NT2/D1 (cell line): Measurements from ENCODE around the gene CCL17.

Experiments used
- DNase-seq: peaks from one replicate; pipeline ENCODE4 v3.0.0-alpha.2; 2011; ENCODE audit warnings: low read depth, low spot score
- H3K27me3 ChIP-seq: 2 replicates; pipeline ENCODE4 v1.6.0; 2011; ENCODE audit warnings: mild to moderate bottlenecking; ENCODE audit not compliant: insufficient read length, insufficient read depth
- H3K36me3 ChIP-seq: 2 replicates; pipeline ENCODE4 v1.6.1; 2011; ENCODE audit warnings: mild to moderate bottlenecking, low read length, mixed read lengths; ENCODE audit not compliant: insufficient read depth, insufficient read length
- H3K4me1 ChIP-seq: 2 replicates; pipeline ENCODE4 v1.5.1; 2011; ENCODE audit not compliant: insufficient read depth, insufficient read length
- H3K4me3 ChIP-seq: 2 replicates; pipeline ENCODE4 v1.5.1; 2011; ENCODE audit warnings: low read depth; ENCODE audit not compliant: insufficient read length
- H3K9ac ChIP-seq: 2 replicates; pipeline ENCODE4 v1.6.0; 2011; ENCODE audit warnings: low read depth; ENCODE audit not compliant: insufficient read length
- H3K9me3 ChIP-seq: 2 replicates; pipeline ENCODE4 v1.5.1; 2011; ENCODE audit warnings: mild to moderate bottlenecking, low read length; ENCODE audit not compliant: insufficient read depth
- SUZ12 ChIP-seq: IDR thresholded peaks from 2 replicates; pipeline ENCODE4 v1.6.1; 2011; ENCODE audit not compliant: insufficient read length, insufficient read depth; ENCODE audit errors: extremely low read depth
- YY1 ChIP-seq: IDR thresholded peaks from 2 replicates; pipeline ENCODE4 v1.6.1; 2011; ENCODE audit not compliant: insufficient read length, insufficient read depth
- ZNF274 ChIP-seq: IDR thresholded peaks from 2 replicates; pipeline ENCODE4 v1.6.1; 2011; ENCODE audit warnings: mild to moderate bottlenecking, low read depth, low read length

Gene CCL17

DNA sequence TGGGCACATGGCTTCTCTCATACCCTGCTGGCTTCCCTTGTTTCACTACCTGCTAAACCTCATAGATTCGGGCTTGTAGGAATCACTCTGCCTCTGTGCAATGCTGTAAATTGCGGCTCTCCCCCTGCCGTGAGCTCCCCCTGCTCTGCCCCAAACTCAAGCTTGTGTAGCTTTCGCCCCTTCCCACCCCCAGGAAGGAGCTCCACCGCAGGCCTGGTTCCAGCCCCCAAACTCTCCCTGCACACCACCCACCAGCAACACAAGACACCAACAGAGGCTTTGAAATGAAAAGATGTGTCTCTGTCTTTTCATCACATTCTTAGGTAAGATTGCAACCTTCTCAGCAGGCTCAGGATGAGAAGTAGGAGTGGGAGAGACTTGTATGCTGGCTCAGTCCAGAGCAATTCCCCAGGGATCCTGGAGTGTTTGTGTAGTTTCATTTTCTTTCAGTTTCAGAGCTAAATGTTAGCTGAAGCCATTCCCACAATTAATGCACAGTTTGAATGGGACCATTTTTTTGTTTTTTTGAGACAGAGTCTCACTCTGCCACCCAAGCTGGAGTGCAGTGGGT lies 18.1 kb upstream of the CCL17 start:
- H3K9me3 ChIP-seq: no peaks in the 10 kb centered on the region
- peaks cover 17% of the 10 kb centered on the region for H3K4me1 ChIP-seq
- no peak overlapping the region for H3K4me3 ChIP-seq
- H3K9ac ChIP-seq: no peak overlapping the region
- no peak for TF ChIP-seq ZNF274
- no peak for TF ChIP-seq SUZ12
- no peak for TF ChIP-seq YY1
- DNase-seq: no peak
- peaks cover 18% of the 10 kb centered on the region for H3K36me3 ChIP-seq
- H3K27me3 ChIP-seq: no peaks in the 10 kb centered on the region

DNA sequence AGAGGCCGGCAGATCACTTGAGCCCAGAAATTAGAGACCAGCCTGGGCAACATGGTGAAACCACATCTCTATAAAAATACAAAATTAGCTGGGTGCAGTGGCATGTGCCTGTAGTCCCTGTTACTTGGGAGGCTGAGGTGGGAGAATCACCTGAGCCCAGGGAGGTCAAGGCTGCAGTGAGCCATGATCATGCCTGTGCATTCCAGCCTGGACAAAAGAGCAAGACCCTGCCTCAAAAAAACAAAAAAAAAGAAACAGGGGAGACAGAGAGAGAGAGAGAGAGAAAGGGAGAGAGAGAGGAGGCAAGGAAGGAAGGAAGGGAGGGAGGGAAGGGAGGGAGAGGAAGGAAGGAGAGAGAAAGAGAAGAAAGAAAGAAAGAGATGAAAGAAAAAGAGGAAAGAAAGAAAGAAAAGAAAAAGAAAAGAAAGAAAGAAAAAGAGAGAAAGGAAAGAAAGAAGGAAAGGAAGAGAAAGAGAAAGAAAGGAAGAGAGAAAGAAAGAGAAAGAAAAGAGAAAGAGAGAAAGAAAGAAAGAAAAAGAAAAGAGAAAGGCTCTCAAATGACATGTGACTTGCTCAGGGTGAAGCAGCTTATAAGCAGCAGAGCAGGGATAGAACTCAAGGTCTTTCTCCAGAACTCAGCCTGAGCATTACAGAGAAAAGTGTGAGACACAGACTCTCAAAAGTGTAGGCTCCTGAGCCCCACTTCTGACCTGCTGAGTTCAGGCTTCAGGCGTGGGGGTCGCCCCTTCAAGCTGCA lies 16.8 kb upstream of the CCL17 start:
- TF ChIP-seq SUZ12 (no peak), ZNF274 (no peak)
- H3K36me3 ChIP-seq: peaks cover 8% of the 10 kb centered on the region
- no peak overlapping the region for H3K9ac ChIP-seq
- H3K4me1 ChIP-seq: peaks cover 17% of the 10 kb centered on the region
- no peaks in the 10 kb centered on the region for H3K27me3 ChIP-seq
- H3K4me3 ChIP-seq: no peak overlapping the region
- no peaks in the 10 kb centered on the region for H3K9me3 ChIP-seq
- DNase-seq: no peak

DNA sequence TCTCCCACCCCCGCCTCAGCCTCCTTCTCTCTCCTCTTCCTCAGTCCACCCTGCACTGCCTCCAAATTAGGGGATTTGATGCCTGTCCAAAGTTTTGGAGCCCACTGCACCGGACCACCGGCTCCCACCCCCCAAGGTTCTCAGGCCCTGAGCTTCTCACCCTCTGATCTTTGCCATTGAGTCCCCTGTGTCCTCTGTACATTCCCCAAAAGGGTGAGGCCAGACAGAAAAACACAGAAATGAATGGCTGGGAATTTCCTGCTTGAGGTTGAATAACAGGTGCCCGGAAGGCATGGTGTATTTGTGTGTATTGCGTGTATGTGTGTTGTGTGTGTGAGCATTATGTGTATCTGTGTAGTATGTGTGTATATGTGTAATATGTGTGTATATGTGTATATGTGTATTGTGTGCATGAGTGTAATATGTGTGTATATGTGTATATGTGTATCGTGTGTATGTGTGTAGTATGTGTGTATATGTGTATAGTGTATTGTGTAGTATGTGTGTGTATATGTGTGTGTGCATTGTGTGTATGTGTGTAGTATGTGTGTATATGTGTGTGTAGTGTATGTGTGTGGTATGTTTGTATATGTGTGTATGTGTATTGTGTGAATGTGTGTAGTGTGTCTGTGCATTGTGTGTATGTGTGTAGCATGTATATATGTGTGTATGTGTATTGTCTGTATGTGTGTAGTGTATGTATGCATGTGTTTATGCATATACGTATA lies 16.0 kb upstream of the CCL17 start:
- Histone ChIP-seq H3K36me3 (peaks cover under 1% of the 10 kb centered on the region), H3K27me3 (no peaks in the 10 kb centered on the region), H3K9me3 (no peaks in the 10 kb centered on the region), H3K4me1 (peaks cover 14% of the 10 kb centered on the region), H3K9ac (no peak overlapping the region), H3K4me3 (no peak overlapping the region)
- no peak for DNase-seq
- TF ChIP-seq ZNF274: no peak
- TF ChIP-seq SUZ12: no peak
- TF ChIP-seq YY1: no peak

DNA sequence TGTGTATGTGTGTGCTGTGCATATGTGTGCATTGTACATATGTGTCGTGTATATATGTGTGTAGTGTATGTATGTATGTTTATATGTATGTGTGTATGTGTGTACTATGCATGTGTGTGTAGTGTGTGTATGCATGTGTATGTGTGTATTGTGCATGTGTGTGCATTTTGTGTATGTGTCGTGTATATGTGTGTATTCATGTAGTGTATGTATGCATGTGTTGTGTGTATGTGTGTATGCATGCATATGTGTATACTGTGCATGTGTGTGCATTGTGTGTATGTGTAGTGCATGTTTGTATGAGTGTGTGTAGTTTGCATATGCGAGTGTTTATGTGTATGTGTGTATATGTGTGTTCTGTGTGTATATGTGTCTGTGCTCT lies 15.5 kb upstream of the CCL17 start:
- no peak for DNase-seq
- H3K36me3 ChIP-seq: no peaks in the 10 kb centered on the region
- H3K9ac ChIP-seq: no peak overlapping the region
- H3K4me1 ChIP-seq: peaks cover 10% of the 10 kb centered on the region
- no peak overlapping the region for H3K4me3 ChIP-seq
- H3K9me3 ChIP-seq: no peaks in the 10 kb centered on the region
- TF ChIP-seq YY1 (no peak), ZNF274 (no peak), SUZ12 (no peak)
- no peaks in the 10 kb centered on the region for H3K27me3 ChIP-seq

DNA sequence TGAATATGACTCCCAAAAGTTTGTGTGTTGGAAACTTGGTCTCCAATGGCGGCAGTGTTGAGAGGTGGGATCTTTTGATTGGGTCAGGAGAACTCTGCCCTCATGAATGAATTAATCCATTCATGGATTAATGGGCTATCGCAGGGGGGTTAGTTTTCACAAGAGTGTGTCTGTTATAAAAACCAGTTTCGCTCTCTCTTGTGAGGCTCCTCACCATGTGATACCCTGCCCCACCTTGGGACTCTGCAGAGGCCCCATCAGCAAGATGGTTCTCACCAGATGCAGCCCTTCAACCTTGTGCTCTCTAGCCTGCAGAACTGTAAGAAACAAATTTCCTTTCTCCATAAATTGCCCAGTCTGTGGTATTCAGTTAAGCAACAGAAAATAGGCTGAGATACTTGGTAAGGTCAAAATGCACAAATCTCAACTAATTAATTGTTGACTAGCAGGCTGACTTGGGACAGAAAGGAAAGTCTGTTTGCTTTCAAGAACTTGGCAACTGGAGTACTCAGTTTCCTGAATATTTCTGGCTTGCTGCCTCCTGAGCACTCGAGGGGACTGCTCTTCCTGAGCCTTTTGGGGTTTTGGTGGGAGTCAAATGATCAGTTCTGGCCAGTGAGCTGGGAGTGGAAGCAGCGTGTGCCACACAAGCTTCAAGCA lies 13.8 kb upstream of the CCL17 start:
- Histone ChIP-seq H3K9me3 (peaks cover 8% of the 10 kb centered on the region; the same call in 1 of the 2 replicates), H3K4me3 (no peak overlapping the region), H3K27me3 (no peaks in the 10 kb centered on the region), H3K36me3 (no peaks in the 10 kb centered on the region), H3K9ac (no peak overlapping the region), H3K4me1 (peaks cover 4% of the 10 kb centered on the region)
- TF ChIP-seq YY1: no peak
- TF ChIP-seq ZNF274: no peak
- TF ChIP-seq SUZ12: no peak
- no peak for DNase-seq

DNA sequence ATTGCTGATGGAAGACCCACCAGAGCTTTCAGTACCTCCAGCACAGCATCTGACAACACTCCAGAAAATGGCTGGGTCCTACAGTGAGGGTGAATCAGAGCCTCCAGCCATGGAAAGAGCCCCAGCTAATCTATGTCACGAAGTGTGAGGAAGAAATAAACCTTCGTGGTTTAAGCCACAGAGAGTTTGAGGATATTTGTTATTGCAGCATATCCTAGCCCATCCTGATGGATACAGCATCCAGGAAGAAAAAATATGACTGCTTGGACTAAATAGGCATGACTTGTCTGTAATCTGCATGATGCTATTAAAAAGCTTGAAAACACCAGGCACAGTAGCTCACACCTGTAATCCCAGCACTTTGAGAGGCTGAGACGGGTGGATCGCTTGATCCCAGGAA lies 13.3 kb upstream of the CCL17 start:
- DNase-seq: no peak
- Histone ChIP-seq H3K9ac (no peak overlapping the region), H3K36me3 (no peaks in the 10 kb centered on the region), H3K4me3 (no peak overlapping the region), H3K4me1 (peaks cover under 1% of the 10 kb centered on the region), H3K9me3 (peaks cover 8% of the 10 kb centered on the region; the same call in 1 of the 2 replicates), H3K27me3 (no peaks in the 10 kb centered on the region)
- no peak for TF ChIP-seq SUZ12
- TF ChIP-seq ZNF274: no peak
- TF ChIP-seq YY1: no peak

DNA sequence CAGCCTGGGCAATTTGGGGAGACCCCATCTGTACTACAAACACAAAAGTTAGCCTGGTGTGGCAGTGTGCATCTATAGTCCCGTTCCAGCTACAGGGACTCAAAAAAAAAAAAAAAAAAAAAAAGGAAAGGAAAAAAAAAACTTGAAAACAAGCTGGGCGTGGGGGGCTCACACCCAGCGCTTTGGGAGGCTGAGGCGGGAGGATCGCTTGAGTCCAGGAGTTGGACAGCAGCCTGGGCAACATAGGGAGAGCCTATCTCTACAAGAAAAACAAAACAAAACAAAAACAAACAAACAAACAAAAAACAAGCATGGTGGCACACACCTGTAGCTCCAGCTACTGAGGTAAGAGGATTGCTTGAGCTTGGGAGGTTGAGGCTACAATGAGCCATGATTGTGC lies 12.9 kb upstream of the CCL17 start:
- no peak for DNase-seq
- Histone ChIP-seq H3K9ac (no peak overlapping the region), H3K9me3 (peaks cover 8% of the 10 kb centered on the region; the same call in 1 of the 2 replicates), H3K4me3 (no peak overlapping the region), H3K36me3 (no peaks in the 10 kb centered on the region), H3K27me3 (no peaks in the 10 kb centered on the region), H3K4me1 (no peaks in the 10 kb centered on the region)
- TF ChIP-seq SUZ12: no peak
- no peak for TF ChIP-seq ZNF274
- TF ChIP-seq YY1: no peak
